Body of pancreas (tissue), 4 donors: Measurements from ENCODE around the gene ATRNL1. TPM values are rescaled to one million over a fixed set of nuclear protein-coding genes. Genes with fewer than 3 reads are reported as not detected.
A peak's percentile ranks its signal among the peaks of the same experiment; 100 is the strongest.

ENCODE experiments used
- ATAC-seq: fragments of 150-250 bp; one replicate; pipeline ENCODE4 v1.9.1; 2016
- DNase-seq, 4 donors: peaks; one replicate each; pipeline ENCODE4 v3.0.0-alpha.2; 2019
- H3K27ac ChIP-seq, 4 donors: fragments of 200-600 bp; sonication (generic); 1 replicate in 3 of 4; 2 replicates in 1 of 4; pipeline versions ENCODE4 v1.5.1 to v1.6.1; 2016 to 2019; ENCODE audit warnings: mild to moderate bottlenecking in 1 of 4, mixed read lengths in 1 of 4, moderate library complexity in 1 of 4
- H3K27me3 ChIP-seq, 2 donors: fragments of 200-600 bp; sonication (generic); one replicate each; pipeline ENCODE4 v1.6.0; 2016; ENCODE audit warnings: mild to moderate bottlenecking in 1 of 2
- H3K36me3 ChIP-seq, 2 donors: fragments of 200-600 bp; sonication (generic); replicated peaks in 1 of 2; 2 replicates each; pipeline ENCODE4 v1.5.1; 2016; ENCODE audit warnings: low read depth in 2 of 2; ENCODE audit not compliant: insufficient read depth in 1 of 2
- H3K4me1 ChIP-seq: fragments of 200-600 bp; sonication (generic); one replicate; pipeline ENCODE4 v1.6.0; 2016
- H3K4me3 ChIP-seq, 2 donors: fragments of 200-600 bp; sonication (generic); 1 replicate in 1 of 2; 2 replicates in 1 of 2; pipeline ENCODE4 v1.5.1; 2016 to 2019
- H3K9me3 ChIP-seq, 3 donors: fragments of 200-600 bp; sonication (generic); 1 replicate in 2 of 3; 2 replicates in 1 of 3; pipeline ENCODE4 v1.5.1; 2016
- CTCF ChIP-seq, 7 experiments: fragments of 450-650 bp in 4 of 7; fragments of 200-600 bp in 3 of 7; sonication (generic) in 3 of 7; IDR thresholded peaks; one replicate each; pipeline ENCODE4 v1.5.1; 2016 to 2019; ENCODE audit warnings: antibody characterized with exemption in 7 of 7
- POLR2A ChIP-seq, 3 donors: fragments of 450-650 bp; IDR thresholded peaks; one replicate each; pipeline ENCODE4 v1.6.1; 2016; ENCODE audit warnings: antibody characterized with exemption in 3 of 3, mild to moderate bottlenecking in 2 of 3
- WGBS, 2 donors: methylation state at CpG; one replicate each; pipeline ENCODE4 v1.1.5; 2017; 5-methylcytosine and 5-hydroxymethylcytosine counted together
- intact Hi-C: fragments of 100-400 bp; cut with DNase I; formaldehyde crosslinking; loops from one replicate; pipeline ENCODE4 v1.15.1; 2023
- total RNA-seq, 2 donors: library from RNA; depleted of rRNA; stranded (reverse); fragments of >200 nt; gene quantifications; one replicate each; pipeline ENCODE4 v1.1.0, GENCODE V29; 2016

ATRNL1 gene
- total RNA-seq, 2 donors from 2014 or later = 3.0 to 6.5 TPM

- Histone ChIP-seq H3K4me3 (no peak overlapping the region), H3K36me3 (no peaks in the 10 kb centered on the region), H3K27ac (no peak overlapping the region), H3K27me3 (no peaks in the 10 kb centered on the region), H3K4me1 (peaks cover 5% of the 10 kb centered on the region), H3K9me3 (no peaks in the 10 kb centered on the region)
- TF ChIP-seq CTCF (IDR thresholded peaks at IDR 0.05) (no peak), POLR2A (IDR thresholded peaks at IDR 0.05) (no peak)
- WGBS, 2 donors = 86 to 99% methylated on average over 2 of the region's 2 CpGs
- DNase-seq (no peak), ATAC-seq (no peak)
- intact Hi-C loops = no loop called here
Observed at GRCh38 chr10:115957012-115957399, 863.8 kb downstream of the ATRNL1 start.

- Histone ChIP-seq H3K36me3 (no peaks in the 10 kb centered on the region), H3K27me3 (no peaks in the 10 kb centered on the region), H3K4me3 (no peak overlapping the region), H3K9me3 (no peaks in the 10 kb centered on the region), H3K4me1 (peaks cover 5% of the 10 kb centered on the region), H3K27ac (no peak overlapping the region)
- ATAC-seq (no peak), DNase-seq (no peak)
- WGBS, 2 donors = 92% methylated on average over 5 of the region's 5 CpGs
- TF ChIP-seq POLR2A (IDR thresholded peaks at IDR 0.05) (no peak), CTCF (IDR thresholded peaks at IDR 0.05) (no peak)
- intact Hi-C loops = no loop called here
Observed at GRCh38 chr10:115957786-115958442, 864.7 kb downstream of the ATRNL1 start.

GRCh38 chr10:115963848-115964247 is 870.7 kb downstream of the ATRNL1 start:
- Histone ChIP-seq H3K27ac (no peak overlapping the region), H3K27me3 (no peaks in the 10 kb centered on the region), H3K4me3 (no peak overlapping the region), H3K9me3 (no peaks in the 10 kb centered on the region), H3K36me3 (no peaks in the 10 kb centered on the region), H3K4me1 (no peaks in the 10 kb centered on the region)
- no peak for DNase-seq
- intact Hi-C loops = no loop called here
- WGBS, 2 donors = 66 to 74% methylated on average over 5 to 6 of the region's 6 CpGs
- ATAC-seq = no peak
- peak in 1 of 7 experiments; percentile 21 for TF ChIP-seq CTCF (IDR thresholded peaks at IDR 0.05)
- TF ChIP-seq POLR2A (IDR thresholded peaks at IDR 0.05) = no peak

GRCh38 chr10:115964827-115965226 is 871.7 kb downstream of the ATRNL1 start:
- Histone ChIP-seq H3K9me3 (no peaks in the 10 kb centered on the region), H3K27me3 (no peaks in the 10 kb centered on the region), H3K4me3 (no peak overlapping the region), H3K4me1 (no peaks in the 10 kb centered on the region), H3K27ac (no peak overlapping the region), H3K36me3 (no peaks in the 10 kb centered on the region)
- no peak for ATAC-seq
- no peak for TF ChIP-seq CTCF (IDR thresholded peaks at IDR 0.05)
- TF ChIP-seq POLR2A (IDR thresholded peaks at IDR 0.05) = no peak
- intact Hi-C loops = no loop called here
- DNase-seq = no peak
- WGBS, 2 donors = 74 to 77% methylated on average over 5 of the region's 5 CpGs

GRCh38 chr10:115965376-115965775 is 872.2 kb downstream of the ATRNL1 start:
- no peak for TF ChIP-seq POLR2A (IDR thresholded peaks at IDR 0.05)
- no peak for TF ChIP-seq CTCF (IDR thresholded peaks at IDR 0.05)
- WGBS, 2 donors = 75 to 88% methylated on average over 7 of the region's 7 CpGs
- Histone ChIP-seq H3K4me1 (no peaks in the 10 kb centered on the region), H3K4me3 (no peak overlapping the region), H3K9me3 (no peaks in the 10 kb centered on the region), H3K27ac (no peak overlapping the region), H3K36me3 (no peaks in the 10 kb centered on the region), H3K27me3 (no peaks in the 10 kb centered on the region)
- intact Hi-C loops = no loop called here
- DNase-seq (no peak), ATAC-seq (no peak)
